ENCODE results near the gene PDE4B.

- TF ChIP-seq, protein P1, sequence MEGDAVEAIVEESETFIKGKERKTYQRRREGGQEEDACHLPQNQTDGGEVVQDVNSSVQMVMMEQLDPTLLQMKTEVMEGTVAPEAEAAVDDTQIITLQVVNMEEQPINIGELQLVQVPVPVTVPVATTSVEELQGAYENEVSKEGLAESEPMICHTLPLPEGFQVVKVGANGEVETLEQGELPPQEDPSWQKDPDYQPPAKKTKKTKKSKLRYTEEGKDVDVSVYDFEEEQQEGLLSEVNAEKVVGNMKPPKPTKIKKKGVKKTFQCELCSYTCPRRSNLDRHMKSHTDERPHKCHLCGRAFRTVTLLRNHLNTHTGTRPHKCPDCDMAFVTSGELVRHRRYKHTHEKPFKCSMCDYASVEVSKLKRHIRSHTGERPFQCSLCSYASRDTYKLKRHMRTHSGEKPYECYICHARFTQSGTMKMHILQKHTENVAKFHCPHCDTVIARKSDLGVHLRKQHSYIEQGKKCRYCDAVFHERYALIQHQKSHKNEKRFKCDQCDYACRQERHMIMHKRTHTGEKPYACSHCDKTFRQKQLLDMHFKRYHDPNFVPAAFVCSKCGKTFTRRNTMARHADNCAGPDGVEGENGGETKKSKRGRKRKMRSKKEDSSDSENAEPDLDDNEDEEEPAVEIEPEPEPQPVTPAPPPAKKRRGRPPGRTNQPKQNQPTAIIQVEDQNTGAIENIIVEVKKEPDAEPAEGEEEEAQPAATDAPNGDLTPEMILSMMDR (optimal IDR thresholded peaks at IDR 0.05 in 1 of 3, IDR thresholded peaks at IDR 0.05 in 1 of 3, conservative IDR thresholded peaks at IDR 0.05 in 1 of 3; ENCODE audit: extremely low read depth in 1 of 3, insufficient read depth in 2 of 3, low read length in 3 of 3), result no peak
- TF ChIP-seq EZH2 (IDR thresholded peaks at IDR 0.05; ENCODE audit: low read length), result no peak
These were observed 102.3 kb downstream of the PDE4B start for GRCh38 chr1:65894738-65895605.

All from keratinocyte (primary cell).